Common myeloid progenitor, CD34-positive (primary cell): ENCODE measurements around the gene PIM1.

Experiments used
- CTCF ChIA-PET: fragments of 350-600 bp; sonication (Branson Sonifier 250); formaldehyde crosslinking; loops from one replicate; lab custom pipeline; 2021; ENCODE audit warnings: antibody characterized with exemption; lab: Charles Lee
- POLR2A ChIA-PET: fragments of 350-600 bp; sonication (Branson Sonifier 250); formaldehyde crosslinking; loops from one replicate; lab custom pipeline; 2021; ENCODE audit warnings: antibody characterized with exemption; lab: Charles Lee
- DNase-seq, 3 donors: peaks; one replicate each; pipeline versions ENCODE4 v3.0.0 to v3.0.0-alpha.2; 2013
- H3K27ac ChIP-seq, 2 experiments: 1 replicate in 1 of 2; 2 replicates in 1 of 2; pipeline ENCODE4 v1.7.0; 2013; ENCODE audit warnings: inconsistent platforms in 2 of 2, low read length in 2 of 2, mild to moderate bottlenecking in 2 of 2, low read depth in 1 of 2, moderate library complexity in 1 of 2; ENCODE audit not compliant: severe bottlenecking in 2 of 2, insufficient read depth in 1 of 2, poor library complexity in 1 of 2
- H3K27me3 ChIP-seq, 5 experiments: replicated peaks in 2 of 5; 1 replicate in 3 of 5; 2 replicates in 2 of 5; pipeline versions ENCODE4 v1.6.1 to v1.7.0; 2013; ENCODE audit warnings: low read length in 4 of 5, mild to moderate bottlenecking in 2 of 5, moderate library complexity in 2 of 5, inconsistent platforms in 1 of 5; ENCODE audit not compliant: insufficient read depth in 5 of 5, control insufficient read depth in 4 of 5
- H3K36me3 ChIP-seq, 4 experiments: 1 replicate in 2 of 4; 2 replicates in 2 of 4; pipeline versions ENCODE4 v1.6.1 to v1.7.0; 2013; ENCODE audit warnings: low read length in 3 of 4, control low read depth in 1 of 4, mild to moderate bottlenecking in 1 of 4; ENCODE audit not compliant: control insufficient read depth in 4 of 4, insufficient read depth in 4 of 4
- H3K4me1 ChIP-seq, 4 experiments: 1 replicate in 3 of 4; 2 replicates in 1 of 4; pipeline versions ENCODE4 v1.6.1 to v1.7.1; 2013; ENCODE audit warnings: low read length in 3 of 4, mild to moderate bottlenecking in 3 of 4, control low read depth in 1 of 4, inconsistent platforms in 1 of 4, moderate library complexity in 1 of 4; ENCODE audit not compliant: control insufficient read depth in 4 of 4, insufficient read depth in 4 of 4; ENCODE audit errors: control extremely low read depth in 1 of 4
- H3K4me3 ChIP-seq, 7 experiments: 1 replicate in 4 of 7; 2 replicates in 3 of 7; pipeline versions ENCODE4 v1.5.1 to v1.7.0; 2013; ENCODE audit warnings: mild to moderate bottlenecking in 7 of 7, low read length in 6 of 7, moderate library complexity in 6 of 7, inconsistent platforms in 2 of 7, low read depth in 2 of 7, control low read depth in 1 of 7; ENCODE audit not compliant: insufficient read depth in 4 of 7, control insufficient read depth in 1 of 7; ENCODE audit errors: extremely low read depth in 1 of 7
- H3K9me3 ChIP-seq, 5 experiments: 1 replicate in 4 of 5; 2 replicates in 1 of 5; pipeline versions ENCODE4 v1.6.1 to v1.7.1; 2013; ENCODE audit warnings: low read length in 4 of 5, mild to moderate bottlenecking in 2 of 5, inconsistent platforms in 1 of 5, low read depth in 1 of 5, moderate library complexity in 1 of 5; ENCODE audit not compliant: control insufficient read depth in 4 of 5, insufficient read depth in 2 of 5; ENCODE audit errors: control extremely low read depth in 1 of 5
- WGBS: methylation state at CpG from one replicate; pipeline ENCODE4 v1.1.5; 2013; ENCODE audit not compliant: insufficient coverage; 5-methylcytosine and 5-hydroxymethylcytosine counted together

Gene PIM1

GRCh38 chr6:37174515-37175331 lies 4.8 kb downstream of the PIM1 start:
- Histone ChIP-seq H3K4me3 (peak overlapping the region in 5 of 7 experiments; percentile 74 to 98 (median 97)), H3K36me3 (peaks cover 0 to 54% (median 34%) of the 10 kb centered on the region in 4 experiments), H3K27me3 (no peaks in the 10 kb centered on the region), H3K9me3 (no peaks in the 10 kb centered on the region), H3K27ac (peak overlapping the region; percentile 69 to 93), H3K4me1 (peaks cover 45 to 73% (median 65%) of the 10 kb centered on the region in 4 experiments)
- ChIA-PET CTCF (interaction anchor here (1.3 to 27.8 kb wide), 7 partner anchors 7 to 150 kb away, joined by 3 to 436 read pairs (median 89); no protein-coding TSS in a partner anchor), POLR2A (interaction anchor here (0.6 to 2.7 kb wide), 4 partner anchors 9 to 564 kb away, joined by 5 to 8 read pairs (median 6); no protein-coding TSS in a partner anchor)
- DNase-seq, result no peak
- WGBS, result 17% methylated on average over 3 of the region's 10 CpGs

GRCh38 chr6:37175332-37176267 lies 5.6 kb downstream of the PIM1 start:
- Histone ChIP-seq H3K27me3 (no peaks in the 10 kb centered on the region), H3K27ac (peak overlapping the region; percentile 7 to 93), H3K4me3 (peak overlapping the region in 5 of 7 experiments; percentile 32 to 98 (median 97)), H3K9me3 (no peaks in the 10 kb centered on the region), H3K4me1 (peaks cover 45 to 82% (median 71%) of the 10 kb centered on the region in 4 experiments), H3K36me3 (peaks cover 0 to 54% (median 34%) of the 10 kb centered on the region in 4 experiments)
- 91% methylated on average over 13 of the region's 18 CpGs for WGBS
- POLR2A ChIA-PET, result interaction anchor here (0.6 to 2.7 kb wide), 5 partner anchors 9 to 1045 kb away, joined by 4 to 8 read pairs (median 7); no protein-coding TSS in a partner anchor
- DNase-seq, result no peak
- CTCF ChIA-PET, result interaction anchor here (1.0 to 27.8 kb wide), 7 partner anchors 9 to 151 kb away, joined by 3 to 436 read pairs (median 89); no protein-coding TSS in a partner anchor

DNA sequence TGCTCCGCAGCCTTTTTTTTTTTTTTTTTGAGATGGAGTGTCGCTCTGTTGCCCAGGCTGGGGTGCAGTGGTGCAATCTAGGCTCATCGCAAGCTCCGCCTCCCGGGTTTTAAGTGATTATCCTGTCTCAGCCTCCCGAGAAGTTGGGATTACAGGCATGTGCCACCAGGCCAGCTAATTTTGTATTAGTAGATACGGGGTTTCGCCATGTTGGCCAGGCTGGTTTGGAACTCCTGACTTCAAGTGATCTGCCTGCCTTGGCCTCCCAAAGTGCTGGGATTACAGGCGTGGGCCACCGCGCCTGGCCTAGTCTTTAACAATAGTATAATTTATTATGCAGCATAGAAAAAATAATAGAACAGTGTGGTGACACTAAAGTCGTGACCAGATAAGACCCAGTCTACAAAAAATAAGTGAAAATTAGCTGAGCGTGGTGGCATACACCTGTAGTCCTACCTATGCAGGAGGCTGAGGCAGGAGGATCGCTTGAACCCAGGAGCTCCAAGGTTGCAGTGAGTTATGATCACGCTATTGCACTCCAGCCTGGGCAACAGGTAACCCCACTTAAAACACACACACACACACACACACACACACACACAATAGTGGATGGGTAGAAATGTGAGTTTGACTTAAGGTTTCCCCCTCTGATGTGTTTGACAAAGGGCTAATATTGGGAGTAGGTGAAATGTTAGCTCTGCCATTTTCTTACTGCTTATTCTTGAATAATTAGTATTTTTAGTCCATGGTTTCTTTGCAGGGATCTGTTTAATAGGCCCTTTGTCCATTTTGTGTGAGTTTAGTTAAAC lies 6.5 kb downstream of the PIM1 start:
- Histone ChIP-seq H3K27ac (peak overlapping the region in 1 of 2 experiments; percentile 93), H3K9me3 (no peaks in the 10 kb centered on the region), H3K36me3 (peaks cover 0 to 46% (median 28%) of the 10 kb centered on the region in 4 experiments), H3K4me1 (peaks cover 45 to 88% (median 78%) of the 10 kb centered on the region in 4 experiments), H3K4me3 (peak overlapping the region in 3 of 7 experiments; percentile 38 to 74 (median 54)), H3K27me3 (no peaks in the 10 kb centered on the region)
- no peak for DNase-seq
- CTCF ChIA-PET, result interaction anchor here (1.0 to 27.8 kb wide), 10 partner anchors 8 to 151 kb away, joined by 3 to 436 read pairs (median 8); no protein-coding TSS in a partner anchor
- POLR2A ChIA-PET, result interaction anchor here (0.6 to 2.7 kb wide), 7 partner anchors 8 to 1046 kb away, joined by 3 to 8 read pairs (median 7); no protein-coding TSS in a partner anchor
- 94% methylated on average over 8 of the region's 15 CpGs for WGBS

- Histone ChIP-seq H3K4me1 (peaks cover 44 to 92% (median 84%) of the 10 kb centered on the region in 4 experiments), H3K27ac (peak overlapping the region in 1 of 2 experiments; percentile 93)
- 10% methylated on average over 6 of the region's 10 CpGs for WGBS
These were observed 7.4 kb downstream of the PIM1 start for GRCh38 chr6:37177077-37177934.

DNA sequence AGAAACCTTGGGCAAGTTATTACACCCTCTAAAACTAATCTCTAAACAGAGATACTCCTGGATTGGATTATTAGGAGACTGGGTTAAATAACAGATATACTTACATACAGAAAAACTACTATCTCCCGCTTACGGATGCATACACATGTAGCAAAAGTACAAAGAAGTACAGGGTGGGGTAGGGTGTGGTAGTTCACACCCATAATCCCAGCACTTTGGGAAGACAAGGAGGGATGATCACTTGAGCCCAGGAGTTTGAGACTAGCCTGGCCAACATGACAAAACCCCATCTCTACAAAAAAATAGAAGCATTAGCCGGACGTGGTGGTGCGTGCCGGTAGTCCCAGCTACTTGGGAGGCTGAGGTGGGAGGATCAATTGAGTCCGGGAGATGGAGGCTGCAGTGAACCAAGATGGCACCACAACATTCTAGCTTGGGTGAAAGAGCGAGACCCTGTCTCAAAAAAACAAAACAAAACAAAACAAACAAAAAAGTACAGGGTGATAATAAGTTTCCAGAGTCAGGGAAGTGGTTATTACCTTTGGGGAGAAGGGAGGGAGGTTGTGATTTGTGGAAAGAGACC lies 8.1 kb downstream of the PIM1 start:
- Histone ChIP-seq H3K4me1 (peaks cover 41 to 92% (median 85%) of the 10 kb centered on the region in 4 experiments), H3K27me3 (no peaks in the 10 kb centered on the region), H3K36me3 (peaks cover 0 to 30% (median 20%) of the 10 kb centered on the region in 4 experiments), H3K4me3 (peak overlapping the region in 1 of 7 experiments; percentile 54), H3K9me3 (no peaks in the 10 kb centered on the region), H3K27ac (peak overlapping the region in 1 of 2 experiments; percentile 93)
- DNase-seq, result no peak
- WGBS, result no CpG with 5 or more reads among the region's 8 CpGs
- ChIA-PET CTCF (interaction anchor here (1.5 to 27.8 kb wide), 7 partner anchors 9 to 153 kb away, joined by 4 to 436 read pairs (median 89); no protein-coding TSS in a partner anchor), POLR2A (interaction anchor here (1.1 to 1.9 kb wide), 3 partner anchors 9 to 127 kb away, joined by 3 to 7 read pairs (median 7); no protein-coding TSS in a partner anchor)

More at GRCh38 chr6:37177077-37177934, 7.4 kb downstream of the PIM1 start:
- Histone ChIP-seq H3K36me3 (peaks cover 0 to 37% (median 26%) of the 10 kb centered on the region in 4 experiments), H3K4me3 (peak overlapping the region in 5 of 7 experiments; percentile 10 to 54 (median 29)), H3K9me3 (no peaks in the 10 kb centered on the region), H3K27me3 (no peaks in the 10 kb centered on the region)
- CTCF ChIA-PET, result interaction anchor here (1.5 to 27.8 kb wide), 7 partner anchors 10 to 152 kb away, joined by 4 to 436 read pairs (median 89); no protein-coding TSS in a partner anchor
- peak; percentile 79 to 96 (median 95) for DNase-seq
- POLR2A ChIA-PET, result interaction anchor here (1.1 to 2.7 kb wide), 6 partner anchors 10 to 126 kb away, joined by 3 to 8 read pairs (median 7); no protein-coding TSS in a partner anchor
